ENCODE measurements around the gene AASS. TPM values are rescaled to one million over a fixed set of nuclear protein-coding genes. Genes with fewer than 3 reads are reported as not detected.
A peak's percentile ranks its signal among the peaks of the same experiment; 100 is the strongest.

Gene AASS
- total and polyA plus RNA-seq, 4 experiments from 2014 or later = 0.79 to 3.0 (median 2.6) TPM; not detected in 1

GRCh38 chr7:122161628-122162027, 17.6 kb upstream of the AASS start:
- DNase-seq = no peak

GRCh38 chr7:122155566-122155965, 11.5 kb upstream of the AASS start:
- Mint-ChIP-seq H3K27me3 (peaks cover 3 to 6% of the 10 kb centered on the region in 2 donors), H3K4me3 (no peak overlapping the region), H3K36me3 (no peaks in the 10 kb centered on the region), H3K9me3 (peaks cover 0 to 6% (median 3%) of the 10 kb centered on the region in 8 donors), H3K27ac (no peak overlapping the region), H3K4me1 (no peaks in the 10 kb centered on the region)
- Histone ChIP-seq H3K27ac (ENCODE audit: low read depth, low read length) (no peak overlapping the region), H3K4me1 (ENCODE audit: insufficient read depth, low read length) (no peaks in the 10 kb centered on the region), H3K36me3 (ENCODE audit: insufficient read depth, low read length) (no peaks in the 10 kb centered on the region), H3K4me3 (ENCODE audit: low read length in 2 of 2) (no peak overlapping the region), H3K9me3 (ENCODE audit: control insufficient read depth in 1 of 2, low read length in 2 of 2) (no peaks in the 10 kb centered on the region), H3K27me3 (ENCODE audit: insufficient read depth, low read length) (no peaks in the 10 kb centered on the region)
- DNase-seq = no peak
- CTCF ChIA-PET (ENCODE audit: partially characterized antibody) = no interaction called here
- POLR2A ChIA-PET (ENCODE audit: partially characterized antibody) = no interaction called here
- intact Hi-C loops (cut with micrococcal nuclease) = no loop called here

More at GRCh38 chr7:122161628-122162027, 17.6 kb upstream of the AASS start:
- H3K27me3 Mint-ChIP-seq = no peaks in the 10 kb centered on the region
- peaks cover 0 to 3% (median under 1%) of the 10 kb centered on the region in 8 donors for H3K9me3 Mint-ChIP-seq
- no peak overlapping the region for H3K4me3 Mint-ChIP-seq
- no peaks in the 10 kb centered on the region for H3K4me1 ChIP-seq (ENCODE audit: insufficient read depth, low read length)
- H3K9me3 ChIP-seq (ENCODE audit: control insufficient read depth in 1 of 2, low read length in 2 of 2) = no peaks in the 10 kb centered on the region
- no peaks in the 10 kb centered on the region for H3K36me3 Mint-ChIP-seq
- CTCF ChIA-PET (ENCODE audit: partially characterized antibody) = no interaction called here
- POLR2A ChIA-PET (ENCODE audit: partially characterized antibody) = no interaction called here
- no peak overlapping the region for H3K27ac Mint-ChIP-seq
- H3K27ac ChIP-seq (ENCODE audit: low read depth, low read length) = no peak overlapping the region
- H3K4me1 Mint-ChIP-seq = no peaks in the 10 kb centered on the region
- no peak overlapping the region for H3K4me3 ChIP-seq (ENCODE audit: low read length in 2 of 2)
- intact Hi-C loops (cut with micrococcal nuclease) = no loop called here
- H3K36me3 ChIP-seq (ENCODE audit: insufficient read depth, low read length) = no peaks in the 10 kb centered on the region
- no peaks in the 10 kb centered on the region for H3K27me3 ChIP-seq (ENCODE audit: insufficient read depth, low read length)

GRCh38 chr7:122148878-122149277, 4.8 kb upstream of the AASS start:
- Mint-ChIP-seq H3K4me3 (no peak overlapping the region), H3K9me3 (peaks cover 0 to 11% (median 0%) of the 10 kb centered on the region in 8 donors), H3K27ac (no peak overlapping the region), H3K27me3 (peaks cover 3 to 8% of the 10 kb centered on the region in 2 donors), H3K4me1 (peaks cover 7 to 13% (median 7%) of the 10 kb centered on the region in 4 donors), H3K36me3 (peaks cover 0 to 4% of the 10 kb centered on the region in 2 donors)
- no peaks in the 10 kb centered on the region for H3K9me3 ChIP-seq (ENCODE audit: control insufficient read depth in 1 of 2, low read length in 2 of 2)
- no peaks in the 10 kb centered on the region for H3K27me3 ChIP-seq (ENCODE audit: insufficient read depth, low read length)
- CTCF ChIA-PET (ENCODE audit: partially characterized antibody) = no interaction called here
- peaks cover 4% of the 10 kb centered on the region for H3K4me1 ChIP-seq (ENCODE audit: insufficient read depth, low read length)
- intact Hi-C loops (cut with micrococcal nuclease) = no loop called here
- no peak overlapping the region for H3K4me3 ChIP-seq (ENCODE audit: low read length in 2 of 2)
- no peak for DNase-seq
- POLR2A ChIA-PET (ENCODE audit: partially characterized antibody) = no interaction called here
- H3K27ac ChIP-seq (ENCODE audit: low read depth, low read length) = no peak overlapping the region
- no peaks in the 10 kb centered on the region for H3K36me3 ChIP-seq (ENCODE audit: insufficient read depth, low read length)

- H3K4me1 Mint-ChIP-seq = peaks cover 7 to 16% (median 11%) of the 10 kb centered on the region in 4 donors
- DNase-seq = no peak
- ChIA-PET POLR2A (ENCODE audit: partially characterized antibody) (no interaction called here), CTCF (ENCODE audit: partially characterized antibody) (no interaction called here)
- no peak overlapping the region for H3K27ac ChIP-seq (ENCODE audit: low read depth, low read length)
- H3K4me1 ChIP-seq (ENCODE audit: insufficient read depth, low read length) = peaks cover 8% of the 10 kb centered on the region
- peaks cover 0 to 4% of the 10 kb centered on the region in 2 donors for H3K36me3 Mint-ChIP-seq
- H3K27ac Mint-ChIP-seq = no peak overlapping the region
- H3K36me3 ChIP-seq (ENCODE audit: insufficient read depth, low read length) = no peaks in the 10 kb centered on the region
- intact Hi-C loops (cut with micrococcal nuclease) = no loop called here
- H3K9me3 ChIP-seq (ENCODE audit: control insufficient read depth in 1 of 2, low read length in 2 of 2) = no peaks in the 10 kb centered on the region
- H3K27me3 Mint-ChIP-seq = peaks cover 3 to 10% of the 10 kb centered on the region in 2 donors
- peaks cover 0 to 11% (median 0%) of the 10 kb centered on the region in 8 donors for H3K9me3 Mint-ChIP-seq
- H3K27me3 ChIP-seq (ENCODE audit: insufficient read depth, low read length) = no peaks in the 10 kb centered on the region
- no peak overlapping the region for H3K4me3 Mint-ChIP-seq
- no peak overlapping the region for H3K4me3 ChIP-seq (ENCODE audit: low read length in 2 of 2)
Observed at GRCh38 chr7:122148081-122148480, 4.0 kb upstream of the AASS start.

GRCh38 chr7:122145937-122146645, 2.0 kb upstream of the AASS start:
- Mint-ChIP-seq H3K4me1 (peaks cover 7 to 16% (median 11%) of the 10 kb centered on the region in 4 donors), H3K27ac (no peak overlapping the region), H3K36me3 (peaks cover 0 to 4% of the 10 kb centered on the region in 2 donors), H3K4me3 (peak overlapping the region in 1 of 8 donors; percentile 64), H3K9me3 (peaks cover 0 to 11% (median 0%) of the 10 kb centered on the region in 8 donors), H3K27me3 (peaks cover 9 to 11% of the 10 kb centered on the region in 2 donors)
- Histone ChIP-seq H3K36me3 (ENCODE audit: insufficient read depth, low read length) (no peaks in the 10 kb centered on the region), H3K27me3 (ENCODE audit: insufficient read depth, low read length) (no peaks in the 10 kb centered on the region), H3K9me3 (ENCODE audit: control insufficient read depth in 1 of 2, low read length in 2 of 2) (no peaks in the 10 kb centered on the region), H3K27ac (ENCODE audit: low read depth, low read length) (no peak overlapping the region), H3K4me3 (ENCODE audit: low read length in 2 of 2) (no peak overlapping the region), H3K4me1 (ENCODE audit: insufficient read depth, low read length) (peaks cover 11% of the 10 kb centered on the region)
- intact Hi-C loops (cut with micrococcal nuclease) = no loop called here
- POLR2A ChIA-PET (ENCODE audit: partially characterized antibody) = no interaction called here
- DNase-seq = no peak
- CTCF ChIA-PET (ENCODE audit: partially characterized antibody) = no interaction called here

DNA sequence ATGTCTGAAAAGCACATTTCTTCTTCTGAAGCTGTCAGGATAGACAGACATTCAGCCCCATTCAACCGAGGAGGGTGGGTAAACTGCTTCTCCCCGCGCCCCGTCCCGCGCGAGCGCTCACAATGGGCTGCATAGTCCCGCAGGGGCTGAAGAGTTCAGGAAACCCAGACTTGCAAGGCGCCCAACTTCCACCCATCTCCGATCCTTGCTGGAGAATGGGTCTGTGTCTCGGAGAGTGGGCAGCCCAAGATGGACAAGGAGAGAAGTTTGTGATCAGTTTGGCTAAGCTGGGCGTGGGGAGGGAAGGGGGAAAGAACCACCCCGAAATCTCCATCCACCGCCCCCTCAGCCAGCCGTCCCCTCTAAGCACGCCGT, 686 bp downstream of the AASS start:
- Histone ChIP-seq H3K4me1 (ENCODE audit: insufficient read depth, low read length) (peaks cover 11% of the 10 kb centered on the region), H3K36me3 (ENCODE audit: insufficient read depth, low read length) (no peaks in the 10 kb centered on the region), H3K27ac (ENCODE audit: low read depth, low read length) (peak overlapping the region; percentile 34), H3K27me3 (ENCODE audit: insufficient read depth, low read length) (no peaks in the 10 kb centered on the region), H3K9me3 (ENCODE audit: control insufficient read depth in 1 of 2, low read length in 2 of 2) (no peaks in the 10 kb centered on the region), H3K4me3 (ENCODE audit: low read length in 2 of 2) (peak overlapping the region; percentile 51 to 69)
- peaks cover 0 to 11% (median 0%) of the 10 kb centered on the region in 8 donors for H3K9me3 Mint-ChIP-seq
- ChIA-PET POLR2A (ENCODE audit: partially characterized antibody) (no interaction called here), CTCF (ENCODE audit: partially characterized antibody) (no interaction called here)
- H3K27me3 Mint-ChIP-seq = peaks cover 9 to 11% of the 10 kb centered on the region in 2 donors
- H3K36me3 Mint-ChIP-seq = peaks cover 0 to 4% of the 10 kb centered on the region in 2 donors
- peak overlapping the region in 5 of 7 donors; percentile 13 to 95 (median 79) for H3K27ac Mint-ChIP-seq
- H3K4me1 Mint-ChIP-seq = peaks cover 7 to 19% (median 14%) of the 10 kb centered on the region in 4 donors
- intact Hi-C loops (cut with micrococcal nuclease) = no loop called here
- peak in 2 of 5 donors; percentile 2 to 12 for DNase-seq
- peak overlapping the region; percentile 90 to 97 (median 95) for H3K4me3 Mint-ChIP-seq

- Mint-ChIP-seq H3K9me3 (peaks cover 0 to 8% (median 0%) of the 10 kb centered on the region in 8 donors), H3K36me3 (peaks cover 0 to 4% of the 10 kb centered on the region in 2 donors), H3K27me3 (peaks cover 7 to 9% of the 10 kb centered on the region in 2 donors), H3K4me1 (peaks cover 21 to 33% (median 24%) of the 10 kb centered on the region in 4 donors), H3K4me3 (no peak overlapping the region), H3K27ac (no peak overlapping the region)
- POLR2A ChIA-PET (ENCODE audit: partially characterized antibody) = no interaction called here
- peaks cover 24% of the 10 kb centered on the region for H3K4me1 ChIP-seq (ENCODE audit: insufficient read depth, low read length)
- CTCF ChIA-PET (ENCODE audit: partially characterized antibody) = no interaction called here
- no peak for DNase-seq
- no peak overlapping the region for H3K27ac ChIP-seq (ENCODE audit: low read depth, low read length)
- H3K9me3 ChIP-seq (ENCODE audit: control insufficient read depth in 1 of 2, low read length in 2 of 2) = no peaks in the 10 kb centered on the region
- intact Hi-C loops (cut with micrococcal nuclease) = no loop called here
- no peaks in the 10 kb centered on the region for H3K36me3 ChIP-seq (ENCODE audit: insufficient read depth, low read length)
- no peaks in the 10 kb centered on the region for H3K27me3 ChIP-seq (ENCODE audit: insufficient read depth, low read length)
- no peak overlapping the region for H3K4me3 ChIP-seq (ENCODE audit: low read length in 2 of 2)
Observed at GRCh38 chr7:122140918-122141317, 3.1 kb downstream of the AASS start.
